ENCODE data around the gene ZNF22. TPM values are rescaled to one million over a fixed set of nuclear protein-coding genes. Genes with fewer than 3 reads are reported as not detected.

Gene ZNF22
- total RNA-seq, 2 experiments from 2014 or later, result 44.6 to 45.2 TPM

DNA sequence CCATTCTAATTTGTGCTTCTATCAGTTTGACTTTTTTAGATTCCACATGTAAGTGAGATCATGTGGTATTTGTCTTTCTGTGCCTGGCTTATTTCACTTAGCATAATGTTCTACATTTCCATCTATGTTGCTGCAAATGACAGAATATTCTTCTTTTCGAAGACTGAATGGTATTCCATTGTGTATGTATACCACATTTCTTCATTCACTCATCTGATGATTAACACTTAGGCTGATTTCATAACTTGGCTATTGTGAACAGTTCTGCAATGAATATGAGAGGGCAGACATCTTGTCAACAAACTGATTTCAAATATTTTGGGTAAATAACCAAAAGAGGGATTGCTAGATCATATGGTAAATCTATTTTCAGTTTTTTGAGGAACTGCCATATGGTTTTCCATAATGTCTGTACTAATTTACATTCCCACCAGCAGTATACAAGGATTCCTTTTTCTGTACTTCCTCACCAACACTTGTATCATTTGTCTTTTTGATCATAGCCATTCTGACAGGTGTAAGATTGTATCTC lies 52.9 kb downstream of the ZNF22 start:
- no peak for ATAC-seq
- peaks cover 9% of the 10 kb centered on the region for H3K27me3 Mint-ChIP-seq (ENCODE audit: low read depth)
- DNase-seq, result no peak
- H3K9me3 Mint-ChIP-seq (ENCODE audit: insufficient read depth), result no peaks in the 10 kb centered on the region
- H3K36me3 Mint-ChIP-seq (ENCODE audit: low read depth), result no peaks in the 10 kb centered on the region
- no peak overlapping the region for H3K4me3 Mint-ChIP-seq
- H3K27ac Mint-ChIP-seq, result no peak overlapping the region
- ChIA-PET POLR2A (no interaction called here), CTCF (no interaction called here)
- no peaks in the 10 kb centered on the region for H3K4me1 Mint-ChIP-seq (ENCODE audit: low read depth)

Other genes with a start within 250 kb of the ZNF22 start
- not detected for gene TMEM72, start 89.6 kb upstream of the ZNF22 start, total RNA-seq
- gene RASSF4, start 41.1 kb upstream of the ZNF22 start, total RNA-seq, result 1 to 10 TPM in 1 of 2 experiments, under 1 TPM in 1; 0.76 to 1.6 TPM
- gene DEPP1, start 22.1 kb upstream of the ZNF22 start, total RNA-seq, result not detected

Data from activated CD8-positive, alpha-beta T cell treated with anti-CD3 and anti-CD28 coated beads, Interleukin-2, amount 10 ng/mL, durations not matched to agents 7 days and 5 days (primary cell).